H1 (cell line): ENCODE measurements around the gene NMRK1. TPM values are rescaled to one million over a fixed set of nuclear protein-coding genes. Genes with fewer than 3 reads are reported as not detected.

ENCODE experiments used
- CREB1 ChIP-seq: IDR thresholded peaks from 2 replicates; pipeline ENCODE4 v1.6.1; 2012; ENCODE audit warnings: inconsistent platforms
- HDAC6 ChIP-seq: IDR thresholded peaks from one replicate; pipeline ENCODE4 v1.7.1; 2012; ENCODE audit warnings: low read depth, mild to moderate bottlenecking, inconsistent platforms, low read length, moderate library complexity
- NRF1 ChIP-seq: IDR thresholded peaks from 2 replicates; pipeline ENCODE4 v1.6.1; 2011; ENCODE audit warnings: mild to moderate bottlenecking, low read depth, low read length, improper control_type of control experiment
- POLR2AphosphoS5 ChIP-seq: IDR thresholded peaks from 2 replicates; pipeline ENCODE4 v1.6.1; 2011; ENCODE audit warnings: low read depth, low read length
- POU5F1 ChIP-seq: IDR thresholded peaks from 2 replicates; pipeline ENCODE4 v1.6.1; 2011; ENCODE audit warnings: low read depth, mild to moderate bottlenecking, low read length, moderate library complexity
- RXRA ChIP-seq: IDR thresholded peaks from 2 replicates; pipeline ENCODE4 v1.6.1; 2011; ENCODE audit warnings: low read depth, mild to moderate bottlenecking, low read length, moderate library complexity; ENCODE audit not compliant: insufficient read depth
- SIN3A ChIP-seq, 2 experiments: IDR thresholded peaks in 1 of 2; conservative IDR thresholded peaks in 1 of 2; 2 replicates each; pipeline ENCODE4 v1.6.1; 2011 to 2012; ENCODE audit warnings: low read length in 2 of 2, improper control_type of control experiment in 1 of 2, low read depth in 1 of 2, mild to moderate bottlenecking in 1 of 2
- SIRT6 ChIP-seq: IDR thresholded peaks from one replicate; pipeline ENCODE4 v1.7.1; 2012; ENCODE audit warnings: low read length, inconsistent platforms
- SP4 ChIP-seq: IDR thresholded peaks from 2 replicates; pipeline ENCODE4 v1.6.1; 2012; ENCODE audit warnings: low read length, inconsistent platforms
- TEAD4 ChIP-seq: IDR thresholded peaks from 2 replicates; pipeline ENCODE4 v1.6.1; 2012; ENCODE audit warnings: low read depth, low read length, inconsistent platforms, mixed read lengths
- YY1 ChIP-seq: IDR thresholded peaks from 2 replicates; pipeline ENCODE4 v1.6.1; 2011; ENCODE audit warnings: low read depth, mild to moderate bottlenecking, low read length
- polyA plus RNA-seq, 7 experiments: library from polyadenylated mRNA; depleted of rRNA in 3 of 7; stranded (reverse) in 5 of 7; unstranded in 2 of 7; fragments of >200 nt in 5 of 7; fragments of 200-250 nt in 2 of 7; gene quantifications; 1 replicate in 5 of 7; 2 replicates in 1 of 7; 4 replicates in 1 of 7; pipeline versions ENCODE4 v1.2.1 to v1.2.3, GENCODE V29; 2011 to 2013; ENCODE audit warnings: missing spikeins in 2 of 7, mixed read lengths in 2 of 7
- total RNA-seq: library from RNA; stranded (reverse); fragmentation: NEBNext Ultra II Directional; extraction: Animal tissue kit (Norgen Biotek cat#: 25700); gene quantifications from 2 replicates; pipeline ENCODE4 v1.2.1, GENCODE V29; 2021
- TF ChIP-seq, protein P1 (sequence below): fragments of 300-600 bp; sonication (generic); IDR thresholded peaks from 2 replicates; pipeline ENCODE4 v1.7.1; 2012; ENCODE audit warnings: low read length, moderate library complexity, mild to moderate bottlenecking, inconsistent platforms; ENCODE audit not compliant: insufficient replicate concordance

The NMRK1 gene
- total and polyA plus RNA-seq, 2 of the 8 experiments (the other 6 are each of a cell fraction or from before 2014, with no cell fraction given), result 5.8 to 8.1 TPM

DNA sequence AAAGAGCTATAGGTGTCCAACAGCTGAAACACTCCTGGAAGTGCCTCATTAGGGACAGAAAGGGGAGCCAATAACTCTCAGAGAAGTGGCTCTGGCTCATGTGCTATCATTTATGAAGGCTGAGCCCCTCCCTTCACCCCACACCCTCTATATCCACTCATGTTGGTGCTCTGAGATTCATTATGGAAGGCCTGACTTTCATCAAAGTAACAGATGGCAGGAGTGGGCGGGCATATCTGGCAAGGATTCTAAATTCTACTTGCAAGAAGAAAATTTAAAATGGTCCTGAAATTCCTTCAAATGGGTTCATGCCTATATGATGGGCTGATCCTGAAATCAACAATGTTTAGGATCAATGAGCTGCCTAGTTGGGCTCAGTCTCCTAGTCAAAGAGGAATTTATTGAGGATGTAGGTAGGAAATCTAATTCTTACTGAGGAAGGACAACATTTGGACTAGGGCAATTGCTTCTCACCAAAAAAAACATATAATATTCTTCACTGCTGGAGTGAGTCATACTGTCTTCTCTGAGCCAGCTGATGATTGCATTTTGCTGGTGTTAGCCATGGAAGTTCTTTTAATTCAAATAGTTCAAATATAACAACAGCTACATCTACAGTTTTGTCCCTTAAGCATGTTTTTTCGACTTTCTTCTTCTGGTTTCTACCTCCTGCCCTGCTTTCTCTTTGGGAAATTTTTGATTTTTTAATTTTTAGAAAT is 23.5 kb downstream of the NMRK1 start (continued):
- TF ChIP-seq, protein P1, sequence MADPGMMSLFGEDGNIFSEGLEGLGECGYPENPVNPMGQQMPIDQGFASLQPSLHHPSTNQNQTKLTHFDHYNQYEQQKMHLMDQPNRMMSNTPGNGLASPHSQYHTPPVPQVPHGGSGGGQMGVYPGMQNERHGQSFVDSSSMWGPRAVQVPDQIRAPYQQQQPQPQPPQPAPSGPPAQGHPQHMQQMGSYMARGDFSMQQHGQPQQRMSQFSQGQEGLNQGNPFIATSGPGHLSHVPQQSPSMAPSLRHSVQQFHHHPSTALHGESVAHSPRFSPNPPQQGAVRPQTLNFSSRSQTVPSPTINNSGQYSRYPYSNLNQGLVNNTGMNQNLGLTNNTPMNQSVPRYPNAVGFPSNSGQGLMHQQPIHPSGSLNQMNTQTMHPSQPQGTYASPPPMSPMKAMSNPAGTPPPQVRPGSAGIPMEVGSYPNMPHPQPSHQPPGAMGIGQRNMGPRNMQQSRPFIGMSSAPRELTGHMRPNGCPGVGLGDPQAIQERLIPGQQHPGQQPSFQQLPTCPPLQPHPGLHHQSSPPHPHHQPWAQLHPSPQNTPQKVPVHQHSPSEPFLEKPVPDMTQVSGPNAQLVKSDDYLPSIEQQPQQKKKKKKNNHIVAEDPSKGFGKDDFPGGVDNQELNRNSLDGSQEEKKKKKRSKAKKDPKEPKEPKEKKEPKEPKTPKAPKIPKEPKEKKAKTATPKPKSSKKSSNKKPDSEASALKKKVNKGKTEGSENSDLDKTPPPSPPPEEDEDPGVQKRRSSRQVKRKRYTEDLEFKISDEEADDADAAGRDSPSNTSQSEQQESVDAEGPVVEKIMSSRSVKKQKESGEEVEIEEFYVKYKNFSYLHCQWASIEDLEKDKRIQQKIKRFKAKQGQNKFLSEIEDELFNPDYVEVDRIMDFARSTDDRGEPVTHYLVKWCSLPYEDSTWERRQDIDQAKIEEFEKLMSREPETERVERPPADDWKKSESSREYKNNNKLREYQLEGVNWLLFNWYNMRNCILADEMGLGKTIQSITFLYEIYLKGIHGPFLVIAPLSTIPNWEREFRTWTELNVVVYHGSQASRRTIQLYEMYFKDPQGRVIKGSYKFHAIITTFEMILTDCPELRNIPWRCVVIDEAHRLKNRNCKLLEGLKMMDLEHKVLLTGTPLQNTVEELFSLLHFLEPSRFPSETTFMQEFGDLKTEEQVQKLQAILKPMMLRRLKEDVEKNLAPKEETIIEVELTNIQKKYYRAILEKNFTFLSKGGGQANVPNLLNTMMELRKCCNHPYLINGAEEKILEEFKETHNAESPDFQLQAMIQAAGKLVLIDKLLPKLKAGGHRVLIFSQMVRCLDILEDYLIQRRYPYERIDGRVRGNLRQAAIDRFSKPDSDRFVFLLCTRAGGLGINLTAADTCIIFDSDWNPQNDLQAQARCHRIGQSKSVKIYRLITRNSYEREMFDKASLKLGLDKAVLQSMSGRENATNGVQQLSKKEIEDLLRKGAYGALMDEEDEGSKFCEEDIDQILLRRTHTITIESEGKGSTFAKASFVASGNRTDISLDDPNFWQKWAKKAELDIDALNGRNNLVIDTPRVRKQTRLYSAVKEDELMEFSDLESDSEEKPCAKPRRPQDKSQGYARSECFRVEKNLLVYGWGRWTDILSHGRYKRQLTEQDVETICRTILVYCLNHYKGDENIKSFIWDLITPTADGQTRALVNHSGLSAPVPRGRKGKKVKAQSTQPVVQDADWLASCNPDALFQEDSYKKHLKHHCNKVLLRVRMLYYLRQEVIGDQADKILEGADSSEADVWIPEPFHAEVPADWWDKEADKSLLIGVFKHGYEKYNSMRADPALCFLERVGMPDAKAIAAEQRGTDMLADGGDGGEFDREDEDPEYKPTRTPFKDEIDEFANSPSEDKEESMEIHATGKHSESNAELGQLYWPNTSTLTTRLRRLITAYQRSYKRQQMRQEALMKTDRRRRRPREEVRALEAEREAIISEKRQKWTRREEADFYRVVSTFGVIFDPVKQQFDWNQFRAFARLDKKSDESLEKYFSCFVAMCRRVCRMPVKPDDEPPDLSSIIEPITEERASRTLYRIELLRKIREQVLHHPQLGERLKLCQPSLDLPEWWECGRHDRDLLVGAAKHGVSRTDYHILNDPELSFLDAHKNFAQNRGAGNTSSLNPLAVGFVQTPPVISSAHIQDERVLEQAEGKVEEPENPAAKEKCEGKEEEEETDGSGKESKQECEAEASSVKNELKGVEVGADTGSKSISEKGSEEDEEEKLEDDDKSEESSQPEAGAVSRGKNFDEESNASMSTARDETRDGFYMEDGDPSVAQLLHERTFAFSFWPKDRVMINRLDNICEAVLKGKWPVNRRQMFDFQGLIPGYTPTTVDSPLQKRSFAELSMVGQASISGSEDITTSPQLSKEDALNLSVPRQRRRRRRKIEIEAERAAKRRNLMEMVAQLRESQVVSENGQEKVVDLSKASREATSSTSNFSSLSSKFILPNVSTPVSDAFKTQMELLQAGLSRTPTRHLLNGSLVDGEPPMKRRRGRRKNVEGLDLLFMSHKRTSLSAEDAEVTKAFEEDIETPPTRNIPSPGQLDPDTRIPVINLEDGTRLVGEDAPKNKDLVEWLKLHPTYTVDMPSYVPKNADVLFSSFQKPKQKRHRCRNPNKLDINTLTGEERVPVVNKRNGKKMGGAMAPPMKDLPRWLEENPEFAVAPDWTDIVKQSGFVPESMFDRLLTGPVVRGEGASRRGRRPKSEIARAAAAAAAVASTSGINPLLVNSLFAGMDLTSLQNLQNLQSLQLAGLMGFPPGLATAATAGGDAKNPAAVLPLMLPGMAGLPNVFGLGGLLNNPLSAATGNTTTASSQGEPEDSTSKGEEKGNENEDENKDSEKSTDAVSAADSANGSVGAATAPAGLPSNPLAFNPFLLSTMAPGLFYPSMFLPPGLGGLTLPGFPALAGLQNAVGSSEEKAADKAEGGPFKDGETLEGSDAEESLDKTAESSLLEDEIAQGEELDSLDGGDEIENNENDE, result no peak
- TF ChIP-seq NRF1, result no peak
- TF ChIP-seq YY1, result no peak
- TF ChIP-seq POLR2AphosphoS5, result no peak
- TF ChIP-seq POU5F1, result no peak
- TF ChIP-seq HDAC6, result no peak
- TF ChIP-seq SIN3A (conservative IDR thresholded peaks at IDR 0.05 in 1 of 2, IDR thresholded peaks at IDR 0.05 in 1 of 2; ENCODE audit: low read depth in 1 of 2, low read length in 2 of 2), result no peak
- TF ChIP-seq SIRT6, result no peak
- no peak for TF ChIP-seq SP4
- TF ChIP-seq RXRA, result no peak
- no peak for TF ChIP-seq CREB1
- no peak for TF ChIP-seq TEAD4
